HepG2 (cell line): ENCODE data around the gene RNF114. TPM values are rescaled to one million over a fixed set of nuclear protein-coding genes. Genes with fewer than 3 reads are reported as not detected.

ENCODE experiments used
- ATF1 ChIP-seq: IDR thresholded peaks from 2 replicates; pipeline ENCODE4 v1.6.1; 2016; ENCODE audit warnings: mild to moderate bottlenecking, control low read depth
- DR1 ChIP-seq: sonication (generic); formaldehyde crosslinking; IDR thresholded peaks from 2 replicates; pipeline ENCODE4 v1.8.0; 2021; ENCODE audit warnings: mild to moderate bottlenecking, missing genetic modification reagents, inconsistent platforms
- EHMT2 ChIP-seq: fragments of 200-600 bp; sonication (generic); IDR thresholded peaks from 2 replicates; pipeline ENCODE4 v1.7.0; 2017; ENCODE audit warnings: antibody characterized with exemption, low read depth, low read length, borderline replicate concordance
- GMEB1 ChIP-seq: sonication (generic); formaldehyde crosslinking; IDR thresholded peaks from 2 replicates; pipeline ENCODE4 v1.5.1; 2020; ENCODE audit warnings: missing genetic modification reagents, mild to moderate bottlenecking, borderline replicate concordance
- HOXA3 ChIP-seq: sonication (generic); formaldehyde crosslinking; IDR thresholded peaks from 2 replicates; pipeline ENCODE4 v1.5.0; 2020; ENCODE audit warnings: missing genetic modification reagents
- NFRKB ChIP-seq: fragments of 450-650 bp; IDR thresholded peaks from 2 replicates; pipeline ENCODE4 v1.6.1; 2017
- NR1H2 ChIP-seq: sonication (generic); formaldehyde crosslinking; IDR thresholded peaks from 2 replicates; pipeline ENCODE4 v1.8.1; 2022; ENCODE audit warnings: low read depth, missing genetic modification reagents, borderline replicate concordance
- RCOR2 ChIP-seq: IDR thresholded peaks from 2 replicates; pipeline ENCODE4 v1.6.1; 2016; ENCODE audit warnings: missing biosample characterization, missing genetic modification reagents
- RORA ChIP-seq: sonication (generic); formaldehyde crosslinking; IDR thresholded peaks from 2 replicates; pipeline ENCODE4 v1.5.0; 2020; ENCODE audit warnings: mild to moderate bottlenecking, missing genetic modification reagents, moderate library complexity
- SSRP1 ChIP-seq: IDR thresholded peaks from 2 replicates; pipeline ENCODE4 v1.6.1; 2016; ENCODE audit warnings: control low read depth
- ZHX2 ChIP-seq, 2 experiments: sonication (generic) in 1 of 2; formaldehyde crosslinking in 1 of 2; IDR thresholded peaks; 2 replicates each; pipeline versions ENCODE4 v1.6.1 to v1.9.0; 2014 to 2022; ENCODE audit warnings: antibody characterized with exemption in 1 of 2, borderline replicate concordance in 1 of 2, inconsistent platforms in 1 of 2, low read depth in 1 of 2, missing genetic modification reagents in 1 of 2
- ZNF235 ChIP-seq: sonication (generic); formaldehyde crosslinking; IDR thresholded peaks from 2 replicates; pipeline ENCODE4 v1.8.1; 2023; ENCODE audit warnings: mild to moderate bottlenecking, missing genetic modification reagents, borderline replicate concordance
- ZNF644 ChIP-seq: IDR thresholded peaks from 2 replicates; pipeline ENCODE4 v1.6.1; 2016; ENCODE audit warnings: low read depth
- polyA plus RNA-seq, 8 experiments: library from polyadenylated mRNA; depleted of rRNA in 3 of 8; stranded (reverse) in 7 of 8; unstranded in 1 of 8; fragments of >200 nt; fragmentation: Illumina TruSeq in 4 of 8; extraction: Trizol in 4 of 8; gene quantifications; 2 replicates each; pipeline versions ENCODE4 v1.2.1 to v1.2.3, GENCODE V29; 2011 to 2016; ENCODE audit warnings: low read depth in 4 of 8, missing spikeins in 1 of 8, mixed read lengths in 1 of 8; ENCODE audit not compliant: insufficient read depth in 1 of 8
- total RNA-seq, 5 experiments: library from RNA; depleted of rRNA; stranded (reverse); fragments of >200 nt; fragmentation: Illumina TruSeq; extraction: Trizol; gene quantifications; 2 replicates each; pipeline ENCODE4 v1.2.3, GENCODE V29; 2016; ENCODE audit warnings: low read depth in 1 of 5
- TF ChIP-seq, protein P1 (sequence below): sonication (generic); formaldehyde crosslinking; IDR thresholded peaks from 2 replicates; pipeline ENCODE4 v1.5.0; 2020; ENCODE audit warnings: missing genetic modification reagents, mild to moderate bottlenecking, borderline replicate concordance
- TF ChIP-seq, protein P2 (sequence below), 2 experiments: sonication (generic) in 1 of 2; formaldehyde crosslinking in 1 of 2; IDR thresholded peaks; 2 replicates each; pipeline versions ENCODE4 v1.5.1 to v1.6.1; 2011 to 2020; ENCODE audit warnings: borderline replicate concordance in 1 of 2, low read depth in 1 of 2, low read length in 1 of 2, mild to moderate bottlenecking in 1 of 2, missing genetic modification reagents in 1 of 2, moderate library complexity in 1 of 2
- TF ChIP-seq, protein P3 (sequence below): sonication (generic); formaldehyde crosslinking; IDR thresholded peaks from 2 replicates; pipeline ENCODE4 v1.5.1; 2020; ENCODE audit warnings: mild to moderate bottlenecking, missing genetic modification reagents, moderate library complexity

Gene RNF114
- total and polyA plus RNA-seq, 2 of the 13 experiments (the other 11 are each of a cell fraction or from before 2014, with no cell fraction given) = 119 to 126 TPM

GRCh38 chr20:49945701-49946477 lies 9.7 kb downstream of the RNF114 start (continued):
- TF ChIP-seq GMEB1 = no peak; the same call in 1 of the 2 replicates
- TF ChIP-seq NFRKB = no peak
- TF ChIP-seq, protein P1, sequence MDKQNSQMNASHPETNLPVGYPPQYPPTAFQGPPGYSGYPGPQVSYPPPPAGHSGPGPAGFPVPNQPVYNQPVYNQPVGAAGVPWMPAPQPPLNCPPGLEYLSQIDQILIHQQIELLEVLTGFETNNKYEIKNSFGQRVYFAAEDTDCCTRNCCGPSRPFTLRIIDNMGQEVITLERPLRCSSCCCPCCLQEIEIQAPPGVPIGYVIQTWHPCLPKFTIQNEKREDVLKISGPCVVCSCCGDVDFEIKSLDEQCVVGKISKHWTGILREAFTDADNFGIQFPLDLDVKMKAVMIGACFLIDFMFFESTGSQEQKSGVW = no peak
- TF ChIP-seq DR1 (CRISPR knock-in tag) = no peak
- no peak for TF ChIP-seq EHMT2
- no peak for TF ChIP-seq RORA (CRISPR knock-in tag)
- TF ChIP-seq ZNF644 (CRISPR knock-in tag) = peak; percentile 29; the same call in 1 of the 2 replicates
- TF ChIP-seq HOXA3 (CRISPR knock-in tag) = peak; percentile 80; the same call in 1 of the 2 replicates
- no peak for TF ChIP-seq ATF1
- TF ChIP-seq, protein P2, sequence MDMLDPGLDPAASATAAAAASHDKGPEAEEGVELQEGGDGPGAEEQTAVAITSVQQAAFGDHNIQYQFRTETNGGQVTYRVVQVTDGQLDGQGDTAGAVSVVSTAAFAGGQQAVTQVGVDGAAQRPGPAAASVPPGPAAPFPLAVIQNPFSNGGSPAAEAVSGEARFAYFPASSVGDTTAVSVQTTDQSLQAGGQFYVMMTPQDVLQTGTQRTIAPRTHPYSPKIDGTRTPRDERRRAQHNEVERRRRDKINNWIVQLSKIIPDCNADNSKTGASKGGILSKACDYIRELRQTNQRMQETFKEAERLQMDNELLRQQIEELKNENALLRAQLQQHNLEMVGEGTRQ (IDR thresholded peaks at IDR 0.05; ENCODE audit: low read depth, low read length) = no peak
- TF ChIP-seq, protein P2 (CRISPR knock-in tag; IDR thresholded peaks at IDR 0.05; ENCODE audit: borderline replicate concordance) = no peak
- no peak for TF ChIP-seq ZHX2 (IDR thresholded peaks at IDR 0.05; ENCODE audit: low read depth)
- TF ChIP-seq ZHX2 (CRISPR knock-in tag; IDR thresholded peaks at IDR 0.05; ENCODE audit: borderline replicate concordance) = no peak
- TF ChIP-seq, protein P3, sequence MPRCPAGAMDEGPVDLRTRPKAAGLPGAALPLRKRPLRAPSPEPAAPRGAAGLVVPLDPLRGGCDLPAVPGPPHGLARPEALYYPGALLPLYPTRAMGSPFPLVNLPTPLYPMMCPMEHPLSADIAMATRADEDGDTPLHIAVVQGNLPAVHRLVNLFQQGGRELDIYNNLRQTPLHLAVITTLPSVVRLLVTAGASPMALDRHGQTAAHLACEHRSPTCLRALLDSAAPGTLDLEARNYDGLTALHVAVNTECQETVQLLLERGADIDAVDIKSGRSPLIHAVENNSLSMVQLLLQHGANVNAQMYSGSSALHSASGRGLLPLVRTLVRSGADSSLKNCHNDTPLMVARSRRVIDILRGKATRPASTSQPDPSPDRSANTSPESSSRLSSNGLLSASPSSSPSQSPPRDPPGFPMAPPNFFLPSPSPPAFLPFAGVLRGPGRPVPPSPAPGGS (CRISPR knock-in tag) = no peak
- TF ChIP-seq SSRP1 = no peak
- TF ChIP-seq RCOR2 (CRISPR knock-in tag) = peak; percentile 94
- peak; percentile 63; the same call in 1 of the 2 replicates for TF ChIP-seq ZNF235 (CRISPR knock-in tag)
- no peak for TF ChIP-seq NR1H2 (CRISPR knock-in tag)
